D341Med (cell line): ENCODE results near the gene GJB6.

ENCODE experiments used
- DNase-seq: peaks from one replicate; pipeline ENCODE4 v3.0.0; 2012; ENCODE audit warnings: low spot score

GJB6 gene

DNA sequence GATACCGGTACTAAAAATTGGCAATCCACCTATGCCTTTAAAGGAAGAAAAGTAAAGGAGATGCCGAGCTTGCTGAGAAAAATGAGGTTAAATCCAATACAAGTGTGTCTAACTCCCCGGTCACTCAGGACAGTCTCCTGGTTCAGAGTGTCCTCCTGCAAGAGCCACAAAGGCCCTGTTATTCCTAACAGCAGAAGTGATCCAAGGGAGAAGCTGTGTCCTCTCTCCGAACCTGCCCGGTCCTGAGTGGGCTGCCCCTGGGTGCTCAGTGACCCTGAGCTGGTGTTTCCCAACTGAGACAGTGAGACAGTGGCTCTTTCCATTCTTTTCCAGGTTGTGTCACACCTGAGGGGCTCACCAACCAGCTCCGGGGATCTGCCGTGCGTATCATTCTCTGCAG is 4.8 kb downstream of the GJB6 start:
- no peak for DNase-seq

DNA sequence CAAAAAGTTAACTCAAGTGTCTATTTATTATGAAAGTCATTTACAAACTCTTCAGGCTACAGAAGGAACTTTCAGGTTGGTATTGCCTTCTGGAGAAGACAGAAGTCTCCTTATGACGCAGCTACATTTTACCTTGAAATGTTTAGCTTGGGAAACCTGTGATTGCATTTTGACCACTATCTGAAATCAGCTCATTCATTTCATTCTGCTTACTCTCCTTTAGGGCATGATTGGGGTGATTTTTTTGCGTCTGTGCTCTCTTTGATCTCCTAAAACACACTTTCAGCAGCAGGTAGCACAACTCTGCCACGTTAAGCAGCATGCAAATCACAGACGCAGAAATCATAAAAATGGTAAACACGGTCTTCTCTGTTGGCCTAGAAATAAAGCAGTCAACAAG is 9.6 kb downstream of the GJB6 start:
- no peak for DNase-seq

DNA sequence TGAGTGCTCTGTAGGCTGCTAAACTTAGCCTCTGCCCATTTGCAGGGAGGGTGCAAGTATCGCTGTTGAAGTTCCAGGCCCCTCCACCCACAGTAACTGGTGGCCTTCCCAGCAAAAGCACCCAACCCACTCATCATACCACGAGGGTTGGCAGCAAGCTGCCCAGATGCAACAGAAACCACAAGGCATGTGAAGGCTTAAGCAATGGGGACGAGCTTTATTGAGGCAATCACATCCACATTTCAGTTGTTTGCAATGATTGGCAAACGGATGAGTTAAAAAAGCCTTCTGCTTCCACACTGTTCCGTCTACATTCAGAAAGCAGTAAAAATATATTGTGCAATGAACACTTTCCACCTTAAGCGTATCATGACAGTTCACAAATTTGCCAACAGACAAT is 10.3 kb downstream of the GJB6 start:
- DNase-seq: no peak

DNA sequence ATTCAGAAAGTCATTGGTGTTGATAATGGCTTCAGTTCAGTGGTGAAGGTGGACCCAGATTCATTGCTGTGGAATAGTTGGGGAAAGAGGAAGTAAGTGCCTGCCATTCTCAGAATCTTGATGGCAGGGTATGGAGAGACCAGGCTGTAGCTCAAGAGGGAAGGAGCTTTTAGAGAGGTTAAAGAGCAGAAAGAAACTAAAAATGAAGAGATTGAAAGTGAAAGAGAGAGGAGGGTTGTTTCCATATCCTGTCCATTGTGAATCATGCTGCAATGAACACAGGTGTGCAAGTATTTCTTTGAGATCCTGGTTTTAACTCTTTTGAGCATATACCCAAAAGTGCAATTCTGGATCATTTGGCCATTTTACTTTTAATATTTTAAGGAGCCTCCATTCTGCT is 12.5 kb downstream of the GJB6 start:
- no peak for DNase-seq

DNA sequence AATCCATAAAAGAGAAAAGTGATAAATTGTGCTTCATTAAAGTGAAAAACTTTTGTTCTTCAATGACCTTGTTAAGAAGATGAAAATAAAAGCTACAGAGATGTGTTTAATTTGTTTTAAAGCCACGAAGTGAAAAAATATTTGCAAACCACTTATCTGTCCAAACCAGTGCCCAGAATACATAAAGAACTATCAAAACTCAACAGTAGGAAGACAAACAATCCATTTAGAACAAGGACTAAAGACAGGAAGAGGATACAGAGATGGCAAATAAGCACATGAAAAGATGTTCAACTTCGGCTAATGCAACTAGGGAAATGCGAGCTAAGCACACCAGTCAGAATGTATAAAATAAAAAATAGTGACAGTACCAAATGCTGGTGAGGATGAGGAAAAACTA is 15.0 kb downstream of the GJB6 start:
- no peak for DNase-seq

DNA sequence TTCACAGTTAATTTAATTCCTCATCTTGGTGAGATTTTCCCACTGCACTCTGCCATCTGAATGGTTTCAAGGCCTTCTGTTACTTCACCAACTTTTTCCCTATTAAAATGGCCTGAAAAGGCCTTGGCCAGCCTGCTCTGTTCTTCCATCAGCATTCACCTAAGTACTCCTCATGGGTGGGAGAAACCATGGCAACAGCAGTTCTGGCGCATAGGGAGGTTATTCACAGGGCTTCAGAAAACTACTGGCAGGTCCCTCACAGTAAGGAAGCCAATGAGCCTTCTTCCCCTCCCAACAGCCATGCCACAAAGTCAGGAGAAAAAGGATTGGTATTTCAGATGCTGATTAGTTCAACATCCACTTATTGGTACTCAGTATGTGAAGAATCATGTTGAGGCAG is 22.2 kb downstream of the GJB6 start:
- DNase-seq: no peak

DNA sequence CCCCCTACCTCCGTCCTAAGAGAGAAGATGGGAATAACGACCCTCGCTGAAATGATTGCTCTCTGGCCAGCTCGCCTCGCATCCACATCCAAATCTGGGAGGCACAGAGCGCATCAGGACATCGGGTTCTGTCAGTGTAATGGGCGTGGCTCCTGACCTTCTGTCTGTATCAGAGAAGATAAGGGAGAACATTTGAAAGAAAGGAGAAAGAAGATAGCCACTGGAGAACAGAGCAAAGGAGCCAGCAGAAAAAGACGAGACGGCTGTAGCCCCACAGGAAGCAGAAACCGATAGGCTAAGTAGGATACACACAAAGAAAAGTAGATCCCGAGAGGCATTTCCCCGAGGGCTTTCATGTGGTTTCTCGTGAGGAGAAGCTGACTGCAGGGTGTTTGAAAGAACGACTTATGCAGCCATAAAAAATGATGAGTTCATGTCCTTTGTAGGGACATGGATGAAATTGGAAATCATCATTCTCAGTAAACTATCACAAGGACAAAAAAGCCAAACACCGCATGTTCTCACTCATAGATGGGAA is 25.4 kb downstream of the GJB6 start:
- no peak for DNase-seq

DNA sequence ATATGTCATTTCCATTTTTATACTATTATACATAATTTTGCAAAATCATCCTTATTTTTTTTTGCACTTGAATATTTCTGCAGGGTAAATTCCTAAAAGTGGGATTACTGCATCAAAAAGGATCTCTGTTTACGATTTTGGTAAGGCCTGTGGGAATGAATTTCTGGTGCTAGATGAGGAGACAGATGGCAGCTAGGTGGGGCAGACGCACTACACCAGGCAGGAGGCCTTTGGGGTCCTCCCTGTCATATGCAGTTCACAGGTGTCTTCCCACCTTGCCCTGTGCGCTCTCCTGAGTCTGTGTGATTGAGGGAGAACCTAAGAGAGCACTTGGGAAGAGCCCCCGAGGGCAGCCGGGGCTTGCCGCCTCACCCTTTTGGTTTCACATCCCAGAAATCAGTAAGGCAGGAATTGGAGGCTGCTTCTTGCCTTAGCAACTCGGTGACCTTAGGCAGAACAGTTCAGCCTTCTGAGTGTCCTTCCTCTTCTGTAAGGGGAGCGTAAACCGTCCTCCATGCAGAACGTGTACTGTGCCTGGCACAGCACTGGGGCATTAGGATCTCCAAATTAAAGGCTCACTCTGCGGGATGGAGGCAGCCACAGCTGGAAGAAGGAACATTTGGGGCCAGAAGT is 25.9 kb downstream of the GJB6 start:
- DNase-seq: no peak

DNA sequence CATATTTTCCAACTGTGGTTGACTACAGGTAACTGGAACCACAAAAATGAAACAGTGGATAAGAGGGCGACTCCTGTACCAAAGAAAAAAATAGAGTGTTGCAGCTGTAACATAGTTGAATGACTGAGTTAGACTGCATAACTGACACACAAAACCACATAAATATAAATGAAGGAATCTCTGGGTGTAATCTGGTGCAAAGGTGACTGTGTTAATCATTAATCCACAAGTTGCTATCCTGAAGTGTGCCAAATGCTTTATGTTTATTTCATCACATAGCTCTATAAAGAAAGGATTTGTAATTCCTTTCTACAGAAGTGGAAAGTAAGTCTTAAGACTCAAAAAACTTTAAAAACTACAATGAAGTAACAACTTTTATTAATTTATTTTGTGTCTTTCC is 33.3 kb downstream of the GJB6 start:
- DNase-seq: no peak

DNA sequence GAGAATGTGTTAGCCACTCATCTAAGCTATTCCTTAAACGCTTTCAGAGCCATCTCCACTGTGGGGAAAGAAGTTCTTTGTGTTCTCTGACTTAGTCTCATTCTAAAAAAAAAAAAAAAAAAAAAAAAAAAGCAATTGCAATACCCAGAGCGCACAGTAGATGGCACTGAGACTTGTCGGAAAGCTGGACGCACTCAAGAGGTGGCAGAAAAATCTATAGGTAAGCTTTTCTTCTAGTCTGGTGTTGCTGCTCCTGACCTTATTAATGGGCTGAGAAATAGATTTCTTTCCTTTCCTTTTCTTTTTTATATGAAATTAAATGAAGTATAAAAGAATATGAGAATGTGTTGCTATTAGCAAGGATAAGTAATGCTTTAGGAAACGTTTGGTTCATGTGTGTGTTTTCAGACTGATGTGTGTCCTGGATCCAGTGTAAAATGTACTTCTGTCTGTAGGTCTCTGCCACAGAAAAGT is 34.7 kb downstream of the GJB6 start:
- DNase-seq: peak; percentile 61

DNA sequence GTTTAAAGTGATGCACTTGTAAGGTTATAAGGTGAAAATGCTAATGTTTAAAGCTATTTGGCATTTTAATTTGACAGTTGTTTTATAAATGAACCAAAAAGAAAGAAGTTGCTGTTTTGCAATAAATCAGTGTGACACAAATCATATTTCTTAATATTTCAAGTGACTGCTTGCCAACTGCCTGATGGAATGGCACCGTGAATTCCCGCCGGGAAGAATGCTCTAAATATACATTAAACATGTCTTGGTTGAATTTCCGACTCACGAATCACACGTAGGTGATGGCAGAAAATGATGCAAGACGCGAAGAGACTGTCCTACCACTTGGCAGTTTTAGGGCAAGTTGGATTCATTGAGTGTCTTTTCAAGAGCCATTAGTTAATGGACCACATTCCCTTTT is 36.3 kb downstream of the GJB6 start:
- no peak for DNase-seq

DNA sequence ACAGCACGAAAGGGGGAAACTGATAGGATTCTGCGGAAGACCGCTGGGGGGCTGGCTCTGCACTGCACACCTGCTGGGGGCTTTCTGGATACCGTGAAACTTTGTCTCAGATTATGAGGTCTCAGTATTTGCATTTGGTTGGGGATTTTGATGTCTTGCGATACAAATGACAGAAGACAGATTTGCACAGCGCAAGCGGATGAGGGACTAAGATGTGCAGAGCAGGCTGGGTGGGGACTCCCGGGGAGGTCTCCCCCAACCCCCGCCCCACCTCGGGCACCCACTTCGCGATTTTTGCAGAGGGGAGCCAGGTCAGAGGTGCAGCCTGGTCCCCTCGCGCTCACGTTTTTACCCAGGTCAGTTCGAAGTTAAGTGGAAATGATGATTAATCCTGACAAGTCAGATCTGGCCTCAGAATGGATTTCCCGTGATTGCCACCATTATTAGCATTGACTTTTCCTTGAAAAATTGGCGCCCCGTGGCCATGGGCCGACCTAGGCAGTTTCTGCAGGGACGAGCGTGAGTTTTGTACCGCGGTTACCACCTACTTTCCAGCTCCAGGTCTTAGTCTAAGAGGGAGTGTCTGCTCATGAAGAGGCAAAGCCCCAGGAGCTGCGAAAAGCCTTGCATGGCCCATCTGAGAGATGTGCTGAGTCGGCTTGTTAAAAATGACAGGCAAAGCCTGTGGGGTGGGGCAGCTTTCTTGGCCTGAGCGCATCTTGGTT is 38.0 kb downstream of the GJB6 start:
- no peak for DNase-seq

DNA sequence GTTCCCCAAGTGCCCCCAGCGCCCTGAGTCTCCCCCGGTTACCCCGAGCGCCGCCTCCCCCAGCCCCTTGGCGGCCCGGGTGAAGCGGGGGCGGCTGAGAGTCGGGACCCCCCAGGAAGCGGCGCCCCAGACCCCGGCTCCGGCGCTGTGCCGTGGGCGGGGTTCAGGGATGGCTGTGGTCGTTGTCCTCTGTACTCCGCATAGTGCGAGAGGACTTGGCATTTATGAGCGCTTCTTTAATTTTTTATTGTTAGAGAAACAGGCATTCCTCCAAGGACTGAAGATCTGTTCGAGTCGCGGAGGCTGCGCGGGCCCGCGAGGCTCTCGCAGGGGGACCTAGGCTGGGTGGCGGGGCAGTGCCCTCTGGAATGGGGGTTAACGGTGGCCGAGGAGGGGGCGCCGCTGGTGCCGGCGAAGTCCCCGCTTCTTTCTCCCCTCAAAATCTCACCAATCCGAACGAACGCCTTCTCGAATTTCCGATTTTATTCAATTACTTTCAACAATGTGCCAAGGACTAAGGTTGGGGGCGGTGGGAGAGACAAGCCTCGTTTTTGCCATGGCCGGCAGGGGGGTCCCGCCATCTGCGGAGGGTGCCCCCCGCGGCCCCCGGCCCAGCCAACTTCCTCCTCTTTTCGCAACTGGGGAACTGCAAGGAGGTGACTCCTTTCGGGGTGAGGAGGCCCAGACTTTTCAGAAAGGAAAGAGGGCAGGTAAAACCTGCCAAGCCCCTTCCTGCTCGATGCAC is 38.8 kb downstream of the GJB6 start:
- DNase-seq: no peak

DNA sequence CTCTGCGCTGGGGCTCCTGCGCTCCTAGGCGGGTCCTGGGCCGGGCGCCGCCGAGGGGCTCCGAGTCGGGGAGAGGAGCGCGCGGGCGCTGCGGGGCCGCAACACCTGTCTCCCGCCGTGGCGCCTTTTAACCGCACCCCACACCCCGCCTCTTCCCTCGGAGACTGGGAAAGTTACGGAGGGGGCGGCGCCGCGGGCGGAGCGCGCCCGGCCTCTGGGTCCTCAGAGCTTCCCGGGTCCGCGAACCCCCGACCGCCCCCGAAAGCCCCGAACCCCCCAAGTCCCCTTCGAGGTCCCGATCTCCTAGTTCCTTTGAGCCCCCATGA is 39.3 kb downstream of the GJB6 start, which contains the start of gene GJB2:
Gene GJB2, minus strand, starts transcription at position 103 of the 326 bp plus-strand sequence. CDS start 3,357 bp downstream, outside the sequence.
- DNase-seq: no peak

DNA sequence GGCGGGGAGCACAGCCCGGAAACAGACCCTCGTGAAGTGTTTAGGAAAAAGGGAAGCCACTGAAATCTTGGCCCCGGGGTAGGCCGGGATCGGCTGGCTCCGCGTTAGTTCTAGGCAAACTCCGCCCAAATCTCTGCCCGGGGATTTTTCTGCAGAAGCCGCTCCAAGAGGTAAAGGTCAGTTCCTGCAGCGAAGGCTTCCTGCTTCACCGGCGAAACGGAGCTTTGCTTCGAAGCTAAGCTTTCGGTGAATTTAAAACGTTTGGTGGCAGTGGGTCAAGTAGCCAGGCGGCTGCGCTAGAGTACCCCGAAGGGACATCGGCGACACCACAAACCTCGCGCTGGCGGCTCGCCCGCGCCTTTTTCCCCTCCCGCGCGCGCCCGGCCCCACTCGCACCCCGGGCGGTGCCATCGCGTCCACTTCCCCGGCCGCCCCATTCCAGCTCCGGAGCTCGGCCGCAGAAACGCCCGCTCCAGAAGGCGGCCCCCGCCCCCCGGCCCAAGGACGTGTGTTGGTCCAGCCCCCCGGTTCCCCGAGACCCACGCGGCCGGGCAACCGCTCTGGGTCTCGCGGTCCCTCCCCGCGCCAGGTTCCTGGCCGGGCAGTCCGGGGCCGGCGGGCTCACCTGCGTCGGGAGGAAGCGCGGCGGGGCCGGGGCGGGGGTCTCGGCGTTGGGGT is 39.8 kb downstream of the GJB6 start:
- DNase-seq: no peak

DNA sequence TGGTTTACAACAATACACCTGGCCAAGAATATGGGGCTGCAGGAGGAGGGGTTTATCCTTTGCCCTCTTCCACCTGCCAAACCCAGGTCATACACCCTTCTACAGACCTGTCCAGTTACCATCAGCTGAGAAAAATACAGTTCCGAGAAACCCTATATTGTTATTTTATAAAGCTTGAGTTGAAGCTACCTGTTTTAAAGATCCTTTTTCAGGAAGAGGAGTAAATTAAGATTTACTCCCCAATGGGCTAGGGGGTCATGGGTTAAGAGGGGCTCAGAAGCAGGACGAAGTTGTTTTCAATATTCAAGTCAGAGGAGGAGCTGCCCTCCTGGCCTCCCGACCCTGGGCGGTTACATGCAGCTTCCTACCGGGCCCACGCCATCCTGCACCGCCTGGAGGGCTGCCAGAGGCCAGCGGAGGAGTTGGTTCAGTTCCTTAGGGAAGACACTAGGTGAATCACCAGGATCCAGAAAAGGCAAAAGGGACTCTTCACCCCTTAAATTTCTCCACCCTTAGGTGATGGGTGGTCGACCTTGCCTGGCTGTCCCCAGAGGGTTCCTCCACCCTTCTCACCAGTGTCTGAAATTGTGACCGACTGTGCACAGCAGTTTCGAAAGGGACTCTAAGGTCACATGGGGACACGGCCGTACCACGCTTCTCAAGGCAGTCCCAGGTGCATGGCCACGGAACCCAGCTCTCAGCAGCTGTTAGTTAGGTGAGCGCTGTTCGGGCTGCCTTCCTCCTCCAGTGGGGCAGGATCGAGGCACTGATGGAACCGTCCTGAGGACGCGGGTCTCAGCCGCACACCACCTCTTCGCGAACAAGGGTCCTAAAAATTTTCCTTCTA is 40.6 kb downstream of the GJB6 start:
- DNase-seq: no peak

DNA sequence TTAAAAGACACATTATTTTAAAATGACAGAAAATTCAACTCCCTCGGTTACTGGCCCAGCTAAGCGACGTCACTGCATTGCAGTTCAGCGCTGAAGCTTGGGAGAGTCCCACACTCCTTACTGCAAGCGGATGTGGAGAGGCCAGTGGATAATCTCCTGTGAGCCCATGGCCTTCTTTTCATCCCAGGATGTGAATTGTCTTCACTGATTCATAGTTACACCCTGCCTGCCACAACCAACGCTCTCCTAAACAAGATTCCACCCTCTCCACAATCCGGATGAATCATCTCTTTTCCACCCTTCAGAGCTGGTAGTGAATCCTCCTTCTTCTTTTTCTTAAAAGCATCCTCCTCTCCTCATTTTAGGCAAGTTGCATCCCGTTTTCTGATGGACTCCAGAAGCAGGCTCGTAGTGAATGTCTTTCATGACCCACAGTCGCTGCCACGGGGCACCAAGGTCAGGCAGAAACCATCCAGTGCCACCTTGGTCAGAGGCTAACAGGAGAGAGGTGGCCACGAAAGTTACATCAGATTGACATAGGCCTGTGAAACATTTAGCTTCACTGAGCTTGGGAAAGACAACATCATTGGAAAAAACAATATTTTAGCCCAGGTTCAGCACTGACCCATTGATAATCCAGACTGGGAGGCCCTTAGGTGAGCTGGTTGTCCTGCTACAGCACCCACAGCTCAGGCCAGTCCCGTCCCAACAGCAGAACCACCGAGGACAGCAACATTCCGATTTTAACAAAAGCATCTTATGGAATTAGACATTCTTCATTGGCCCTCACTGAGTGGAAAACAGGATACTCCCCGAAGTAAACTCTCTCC is 41.4 kb downstream of the GJB6 start:
- no peak for DNase-seq

DNA sequence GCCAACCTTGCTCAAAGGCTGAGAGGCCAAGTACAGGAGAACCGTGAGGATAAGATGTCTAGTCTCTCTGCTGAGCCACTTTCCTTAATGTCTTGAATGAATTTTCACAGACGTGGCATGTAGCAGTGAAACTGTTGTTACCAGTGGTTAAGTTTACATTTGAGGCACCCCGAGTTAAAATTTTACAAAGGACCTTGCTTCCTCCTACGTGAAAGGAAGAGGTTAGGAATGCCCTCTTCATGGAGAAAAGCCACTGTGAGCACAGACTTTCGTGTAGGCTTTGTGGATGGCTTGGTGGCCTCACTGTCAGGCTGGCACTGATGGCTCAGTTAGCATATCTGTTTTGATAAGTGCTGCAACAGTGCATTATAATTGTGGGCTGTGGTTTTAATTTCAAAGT is 42.0 kb downstream of the GJB6 start:
- no peak for DNase-seq

DNA sequence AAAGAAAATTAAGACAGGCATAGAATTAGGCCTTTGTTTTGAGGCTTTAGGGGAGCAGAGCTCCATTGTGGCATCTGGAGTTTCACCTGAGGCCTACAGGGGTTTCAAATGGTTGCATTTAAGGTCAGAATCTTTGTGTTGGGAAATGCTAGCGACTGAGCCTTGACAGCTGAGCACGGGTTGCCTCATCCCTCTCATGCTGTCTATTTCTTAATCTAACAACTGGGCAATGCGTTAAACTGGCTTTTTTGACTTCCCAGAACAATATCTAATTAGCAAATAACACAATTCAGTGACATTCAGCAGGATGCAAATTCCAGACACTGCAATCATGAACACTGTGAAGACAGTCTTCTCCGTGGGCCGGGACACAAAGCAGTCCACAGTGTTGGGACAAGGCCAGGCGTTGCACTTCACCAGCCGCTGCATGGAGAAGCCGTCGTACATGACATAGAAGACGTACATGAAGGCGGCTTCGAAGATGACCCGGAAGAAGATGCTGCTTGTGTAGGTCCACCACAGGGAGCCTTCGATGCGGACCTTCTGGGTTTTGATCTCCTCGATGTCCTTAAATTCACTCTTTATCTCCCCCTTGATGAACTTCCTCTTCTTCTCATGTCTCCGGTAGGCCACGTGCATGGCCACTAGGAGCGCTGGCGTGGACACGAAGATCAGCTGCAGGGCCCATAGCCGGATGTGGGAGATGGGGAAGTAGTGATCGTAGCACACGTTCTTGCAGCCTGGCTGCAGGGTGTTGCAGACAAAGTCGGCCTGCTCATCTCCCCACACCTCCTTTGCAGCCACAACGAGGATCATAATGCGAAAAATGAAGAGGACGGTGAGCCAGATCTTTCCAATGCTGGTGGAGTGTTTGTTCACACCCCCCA is 43.2 kb downstream of the GJB6 start:
- DNase-seq: no peak

DNA sequence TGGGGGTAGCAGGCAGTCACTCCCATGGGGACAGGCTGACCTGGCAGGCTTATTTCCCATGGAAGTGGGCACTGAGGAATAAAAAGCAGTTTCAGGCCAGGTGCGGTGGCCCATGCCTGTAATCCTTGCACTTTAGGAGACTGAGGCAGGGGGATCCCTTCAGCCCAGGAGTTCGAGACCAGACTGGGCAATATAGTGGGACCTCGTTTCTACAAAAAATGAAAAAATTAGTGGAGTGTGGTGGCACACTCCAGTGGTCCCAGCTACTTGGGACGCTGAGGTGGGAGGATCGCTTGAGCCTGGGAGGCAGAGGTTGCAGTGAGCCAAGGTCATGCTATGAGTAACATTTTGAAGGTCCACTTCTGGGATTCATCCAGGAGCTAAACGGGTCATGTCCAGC is 45.3 kb downstream of the GJB6 start:
- no peak for DNase-seq
